ENCODE data around the gene TDRD7.

The TDRD7 gene

GRCh38 chr9:97529363-97530076 is 117.6 kb downstream of the TDRD7 start:
- DNase-seq (ENCODE audit: low read depth) = no peak

GRCh38 chr9:97531888-97532376 is 120.0 kb downstream of the TDRD7 start:
- no peak for DNase-seq (ENCODE audit: low read depth)

DNA sequence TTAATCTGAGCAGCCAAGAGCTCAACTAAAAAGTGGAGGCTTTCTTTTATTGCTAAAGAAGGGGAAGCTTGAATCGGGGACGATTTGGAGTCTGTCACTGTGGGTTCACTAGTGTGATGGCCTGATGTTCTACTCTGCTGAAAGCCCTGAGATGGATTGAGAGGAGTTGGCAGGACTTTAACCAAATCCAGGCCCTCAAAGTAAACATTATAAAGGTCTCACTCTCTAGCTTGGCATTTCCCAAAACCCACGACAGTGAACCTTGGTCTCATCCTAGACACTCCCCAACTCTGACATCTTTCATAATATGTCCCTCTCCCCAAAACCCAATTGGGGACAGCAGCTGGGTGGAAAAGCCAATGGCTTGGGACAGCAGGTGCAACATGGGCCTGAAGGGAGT is 122.3 kb downstream of the TDRD7 start:
- no peak for DNase-seq (ENCODE audit: low read depth)

DNA sequence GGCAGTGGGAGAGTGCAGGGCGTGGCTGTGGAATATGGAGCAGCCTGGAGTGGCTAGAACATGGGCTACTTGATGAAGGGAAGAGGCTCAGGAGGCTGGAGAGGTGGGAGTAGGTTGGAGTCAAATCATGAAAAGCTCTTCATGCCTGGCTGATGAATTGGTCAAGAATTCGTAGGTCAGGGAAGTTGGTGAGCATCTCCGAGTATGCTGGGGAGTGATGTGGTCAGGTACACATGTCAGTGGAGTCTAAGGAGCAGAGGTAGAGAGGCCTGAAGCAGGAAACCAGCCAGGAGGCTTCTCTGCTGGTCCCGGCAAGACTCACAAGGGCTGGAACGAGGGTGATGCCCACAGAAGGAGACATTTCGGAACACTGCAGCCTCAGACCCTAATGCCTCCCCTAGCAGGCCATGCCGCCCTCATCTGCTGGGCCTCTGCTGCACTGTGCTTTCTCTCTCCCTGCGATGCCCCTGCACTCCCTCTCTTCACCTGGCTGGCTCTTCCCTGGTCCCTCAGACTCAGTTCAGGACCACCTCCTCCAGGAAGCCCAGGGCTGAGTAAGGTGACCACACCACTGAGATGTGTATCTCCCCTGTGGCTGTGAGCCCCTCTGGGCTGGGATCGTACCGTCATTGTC is 123.2 kb downstream of the TDRD7 start:
- no peak for DNase-seq (ENCODE audit: low read depth)

GRCh38 chr9:97535771-97536170 is 123.9 kb downstream of the TDRD7 start:
- no peak for DNase-seq (ENCODE audit: low read depth)

DNA sequence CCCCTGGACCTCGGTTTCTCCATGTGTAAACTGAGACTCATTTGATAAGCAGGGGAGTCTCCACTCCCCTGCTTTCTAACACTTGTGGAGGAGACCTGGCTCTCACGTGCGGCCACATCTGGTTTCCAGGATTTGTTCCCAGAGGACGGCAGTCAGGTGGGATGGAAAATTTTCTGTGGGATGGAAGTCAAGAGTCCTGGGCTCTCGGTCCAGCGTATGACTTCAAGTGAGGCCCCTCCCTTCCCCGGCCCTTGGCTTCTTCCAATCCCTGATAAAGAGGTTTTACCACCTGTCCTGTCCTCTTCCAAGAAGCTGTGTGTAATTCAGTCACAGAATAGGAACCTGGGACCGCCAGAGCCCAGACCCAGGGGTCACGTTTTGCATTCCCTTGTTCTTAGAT is 124.6 kb downstream of the TDRD7 start:
- no peak for DNase-seq (ENCODE audit: low read depth)

GRCh38 chr9:97543561-97543960 is 131.7 kb downstream of the TDRD7 start:
- DNase-seq (ENCODE audit: low read depth) = no peak

GRCh38 chr9:97545486-97545885 is 133.6 kb downstream of the TDRD7 start:
- no peak for DNase-seq (ENCODE audit: low read depth)
